ENCODE data around the gene F2. TPM values are rescaled to one million over a fixed set of nuclear protein-coding genes. Genes with fewer than 3 reads are reported as not detected.
"Not testable (repeated sequence)": the region's sequence is repeated elsewhere in the genome, so short reads cannot be mapped to it uniquely, and the experiment has no call there.

The F2 gene
- total RNA-seq, 2 donors from 2014 or later, result not detected

- Mint-ChIP-seq H3K27me3 (no peaks in the 10 kb centered on the region), H3K4me3 (no peak overlapping the region), H3K4me1 (peaks cover 20% of the 10 kb centered on the region), H3K27ac (peak overlapping the region; percentile 56), H3K36me3 (ENCODE audit: low read depth) (no peaks in the 10 kb centered on the region)
- ATAC-seq (no peak), DNase-seq (no peak)
- no peaks in the 10 kb centered on the region for H3K9me3 ChIP-seq (ENCODE audit: control insufficient read depth, low read length, poor library complexity, severe bottlenecking)
Measured at GRCh38 chr11:46694607-46695006, 24.4 kb upstream of the F2 start.

GRCh38 chr11:46695345-46696211 lies 23.4 kb upstream of the F2 start:
- H3K27ac Mint-ChIP-seq, result peak overlapping the region; percentile 69
- ATAC-seq (no peak), DNase-seq (no peak)
- no peaks in the 10 kb centered on the region for H3K36me3 Mint-ChIP-seq (ENCODE audit: low read depth)
- no peaks in the 10 kb centered on the region for H3K9me3 ChIP-seq (ENCODE audit: control insufficient read depth, low read length, poor library complexity, severe bottlenecking)
- H3K4me1 Mint-ChIP-seq, result peaks cover 22% of the 10 kb centered on the region
- no peaks in the 10 kb centered on the region for H3K27me3 Mint-ChIP-seq
- peak overlapping the region; percentile 50 for H3K4me3 Mint-ChIP-seq

- H3K9me3 ChIP-seq (ENCODE audit: control insufficient read depth, low read length, poor library complexity, severe bottlenecking), result no peaks in the 10 kb centered on the region
- H3K4me3 Mint-ChIP-seq, result peak overlapping the region; percentile 50
- H3K36me3 Mint-ChIP-seq (ENCODE audit: low read depth), result no peaks in the 10 kb centered on the region
- peaks cover 23% of the 10 kb centered on the region for H3K4me1 Mint-ChIP-seq
- no peaks in the 10 kb centered on the region for H3K27me3 Mint-ChIP-seq
- ATAC-seq (no peak), DNase-seq (no peak)
- peak overlapping the region; percentile 69 for H3K27ac Mint-ChIP-seq
Measured at GRCh38 chr11:46696212-46696558, 22.8 kb upstream of the F2 start.

- Mint-ChIP-seq H3K27ac (peak overlapping the region; percentile 97), H3K27me3 (no peaks in the 10 kb centered on the region), H3K36me3 (ENCODE audit: low read depth) (no peaks in the 10 kb centered on the region), H3K4me3 (no peak overlapping the region), H3K4me1 (peaks cover 29% of the 10 kb centered on the region)
- no peaks in the 10 kb centered on the region for H3K9me3 ChIP-seq (ENCODE audit: control insufficient read depth, low read length, poor library complexity, severe bottlenecking)
- DNase-seq, result no peak
- no peak for ATAC-seq
Measured at GRCh38 chr11:46697303-46697702, 21.7 kb upstream of the F2 start.

- H3K36me3 Mint-ChIP-seq (ENCODE audit: low read depth), result no peaks in the 10 kb centered on the region
- no peak overlapping the region for H3K4me3 Mint-ChIP-seq
- ATAC-seq (no peak), DNase-seq (no peak)
- H3K9me3 ChIP-seq (ENCODE audit: control insufficient read depth, low read length, poor library complexity, severe bottlenecking), result no peaks in the 10 kb centered on the region
- peaks cover 32% of the 10 kb centered on the region for H3K4me1 Mint-ChIP-seq
- peak overlapping the region; percentile 97 for H3K27ac Mint-ChIP-seq
- H3K27me3 Mint-ChIP-seq, result no peaks in the 10 kb centered on the region
Measured at GRCh38 chr11:46697723-46698122, 21.3 kb upstream of the F2 start.

- H3K9me3 ChIP-seq (ENCODE audit: control insufficient read depth, low read length, poor library complexity, severe bottlenecking), result no peaks in the 10 kb centered on the region
- Mint-ChIP-seq H3K27ac (peak overlapping the region; percentile 97), H3K4me1 (peaks cover 38% of the 10 kb centered on the region), H3K4me3 (peak overlapping the region; percentile 96), H3K36me3 (ENCODE audit: low read depth) (peaks cover 2% of the 10 kb centered on the region), H3K27me3 (no peaks in the 10 kb centered on the region)
- ATAC-seq, result no peak
- no peak for DNase-seq
Measured at GRCh38 chr11:46698597-46698996, 20.4 kb upstream of the F2 start.

- peak; percentile 96 to 98 (median 97) for DNase-seq
- no peaks in the 10 kb centered on the region for H3K9me3 ChIP-seq (ENCODE audit: control insufficient read depth, low read length, poor library complexity, severe bottlenecking)
- ATAC-seq, result peak; percentile 94
- H3K36me3 Mint-ChIP-seq (ENCODE audit: low read depth), result peaks cover 2% of the 10 kb centered on the region
- H3K4me3 Mint-ChIP-seq, result peak within 1 kb of the TSS; percentile 96
- no peaks in the 10 kb centered on the region for H3K27me3 Mint-ChIP-seq
- peaks cover 35% of the 10 kb centered on the region for H3K4me1 Mint-ChIP-seq
- peak within 1 kb of the TSS; percentile 97 for H3K27ac Mint-ChIP-seq
Measured at GRCh38 chr11:46700241-46701077, 18.6 kb upstream of the F2 start, which contains the start of the genes ARHGAP1 and ZNF408. Gene ARHGAP1, minus strand, starts transcription at chr11:46700619. Its CDS starts 4,512 bp downstream, at chr11:46696107. Gene ZNF408, plus strand, starts transcription at chr11:46701031. Its CDS starts 17 bp downstream, at chr11:46701048.

- peak overlapping the region; percentile 96 for H3K4me3 Mint-ChIP-seq
- H3K27ac Mint-ChIP-seq, result peak overlapping the region; percentile 97
- H3K36me3 Mint-ChIP-seq (ENCODE audit: low read depth), result peaks cover 2% of the 10 kb centered on the region
- H3K27me3 Mint-ChIP-seq, result no peaks in the 10 kb centered on the region
- no peaks in the 10 kb centered on the region for H3K9me3 ChIP-seq (ENCODE audit: control insufficient read depth, low read length, poor library complexity, severe bottlenecking)
- peaks cover 33% of the 10 kb centered on the region for H3K4me1 Mint-ChIP-seq
- DNase-seq, result no peak
- no peak for ATAC-seq
Measured at GRCh38 chr11:46701078-46701654, 17.8 kb upstream of the F2 start.

- Mint-ChIP-seq H3K36me3 (ENCODE audit: low read depth) (peaks cover 2% of the 10 kb centered on the region), H3K27me3 (no peaks in the 10 kb centered on the region), H3K4me3 (no peak overlapping the region), H3K4me1 (peaks cover 28% of the 10 kb centered on the region), H3K27ac (peak overlapping the region; percentile 79)
- ATAC-seq (no peak), DNase-seq (no peak)
- H3K9me3 ChIP-seq (ENCODE audit: control insufficient read depth, low read length, poor library complexity, severe bottlenecking), result no peaks in the 10 kb centered on the region
Measured at GRCh38 chr11:46705070-46705688, 13.8 kb upstream of the F2 start.

- Mint-ChIP-seq H3K4me3 (no peak overlapping the region), H3K27ac (peak overlapping the region; percentile 79), H3K27me3 (no peaks in the 10 kb centered on the region), H3K36me3 (ENCODE audit: low read depth) (peaks cover 2% of the 10 kb centered on the region), H3K4me1 (peaks cover 17% of the 10 kb centered on the region)
- H3K9me3 ChIP-seq (ENCODE audit: control insufficient read depth, low read length, poor library complexity, severe bottlenecking), result no peaks in the 10 kb centered on the region
- DNase-seq (no peak), ATAC-seq (no peak)
Measured at GRCh38 chr11:46706886-46707285, 12.1 kb upstream of the F2 start.

GRCh38 chr11:46709351-46709750 lies 9.7 kb upstream of the F2 start:
- DNase-seq; H3K36me3 Mint-ChIP-seq (ENCODE audit: low read depth); H3K9me3 ChIP-seq (ENCODE audit: control insufficient read depth, low read length, poor library complexity, severe bottlenecking); H3K27me3 Mint-ChIP-seq; H3K4me3 Mint-ChIP-seq; H3K4me1 Mint-ChIP-seq; ATAC-seq: not testable (repeated sequence)
- peak overlapping the region; percentile 59 for H3K27ac Mint-ChIP-seq

GRCh38 chr11:46710821-46711269 lies 8.2 kb upstream of the F2 start:
- DNase-seq (no peak), ATAC-seq (no peak)
- H3K27me3 Mint-ChIP-seq, result no peaks in the 10 kb centered on the region
- no peak overlapping the region for H3K4me3 Mint-ChIP-seq
- peaks cover 7% of the 10 kb centered on the region for H3K4me1 Mint-ChIP-seq
- no peaks in the 10 kb centered on the region for H3K9me3 ChIP-seq (ENCODE audit: control insufficient read depth, low read length, poor library complexity, severe bottlenecking)
- no peak overlapping the region for H3K27ac Mint-ChIP-seq
- H3K36me3 Mint-ChIP-seq (ENCODE audit: low read depth), result no peaks in the 10 kb centered on the region

- H3K27me3 Mint-ChIP-seq, result no peaks in the 10 kb centered on the region
- H3K36me3 Mint-ChIP-seq (ENCODE audit: low read depth), result no peaks in the 10 kb centered on the region
- ATAC-seq (no peak), DNase-seq (no peak)
- no peak overlapping the region for H3K4me3 Mint-ChIP-seq
- peaks cover 7% of the 10 kb centered on the region for H3K4me1 Mint-ChIP-seq
- no peak overlapping the region for H3K27ac Mint-ChIP-seq
- no peaks in the 10 kb centered on the region for H3K9me3 ChIP-seq (ENCODE audit: control insufficient read depth, low read length, poor library complexity, severe bottlenecking)
Measured at GRCh38 chr11:46711303-46711702, 7.7 kb upstream of the F2 start.
